ENCODE results near the gene ITPR1.
A peak's percentile ranks its signal among the peaks of the same experiment; 100 is the strongest.

ITPR1 gene

DNA sequence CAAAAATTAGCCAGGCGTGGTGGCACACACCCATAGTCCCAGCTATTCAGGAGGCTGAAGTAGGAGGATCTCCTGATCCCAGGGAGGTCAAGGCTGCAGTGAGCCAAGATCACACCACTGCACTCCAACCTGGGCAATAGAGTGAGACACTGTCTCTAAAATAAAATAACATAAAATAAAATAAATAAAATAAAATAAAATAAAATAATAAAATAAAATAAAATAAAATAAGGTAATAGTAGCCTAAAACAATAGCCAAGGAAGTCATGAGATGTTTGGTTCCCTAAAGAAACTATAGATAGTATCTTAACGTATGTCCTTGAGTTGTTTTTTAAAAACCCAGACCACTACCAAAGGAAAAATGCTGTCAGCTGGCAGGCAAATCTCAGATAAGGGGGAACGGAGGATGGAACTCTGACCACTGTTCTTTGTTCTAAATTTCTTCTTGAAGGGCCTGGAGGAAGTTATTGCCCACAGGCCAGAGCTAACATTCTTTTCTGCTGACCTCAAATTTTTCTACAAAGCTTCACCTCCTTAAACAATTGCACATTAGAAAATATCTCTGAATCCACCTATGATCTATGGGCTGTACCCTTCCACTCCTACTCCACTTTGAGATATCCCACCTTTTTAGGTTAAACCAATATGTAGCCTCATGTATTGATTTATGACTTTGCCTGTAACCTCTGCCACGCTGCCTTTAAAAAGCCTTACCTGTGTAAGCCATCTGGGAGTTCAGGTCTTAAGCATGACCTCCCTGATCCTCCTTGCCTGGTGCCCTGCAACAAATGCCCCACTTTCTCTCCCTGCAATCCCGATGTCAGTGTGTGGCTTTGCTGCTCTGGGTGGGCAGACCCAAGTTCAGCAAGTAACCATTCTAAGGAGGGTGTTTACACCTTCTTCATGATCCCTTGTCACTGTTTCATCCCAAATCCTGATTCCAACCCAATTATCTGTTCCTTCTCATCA lies 359.9 kb downstream of the ITPR1 start:
- TF ChIP-seq, protein P1, sequence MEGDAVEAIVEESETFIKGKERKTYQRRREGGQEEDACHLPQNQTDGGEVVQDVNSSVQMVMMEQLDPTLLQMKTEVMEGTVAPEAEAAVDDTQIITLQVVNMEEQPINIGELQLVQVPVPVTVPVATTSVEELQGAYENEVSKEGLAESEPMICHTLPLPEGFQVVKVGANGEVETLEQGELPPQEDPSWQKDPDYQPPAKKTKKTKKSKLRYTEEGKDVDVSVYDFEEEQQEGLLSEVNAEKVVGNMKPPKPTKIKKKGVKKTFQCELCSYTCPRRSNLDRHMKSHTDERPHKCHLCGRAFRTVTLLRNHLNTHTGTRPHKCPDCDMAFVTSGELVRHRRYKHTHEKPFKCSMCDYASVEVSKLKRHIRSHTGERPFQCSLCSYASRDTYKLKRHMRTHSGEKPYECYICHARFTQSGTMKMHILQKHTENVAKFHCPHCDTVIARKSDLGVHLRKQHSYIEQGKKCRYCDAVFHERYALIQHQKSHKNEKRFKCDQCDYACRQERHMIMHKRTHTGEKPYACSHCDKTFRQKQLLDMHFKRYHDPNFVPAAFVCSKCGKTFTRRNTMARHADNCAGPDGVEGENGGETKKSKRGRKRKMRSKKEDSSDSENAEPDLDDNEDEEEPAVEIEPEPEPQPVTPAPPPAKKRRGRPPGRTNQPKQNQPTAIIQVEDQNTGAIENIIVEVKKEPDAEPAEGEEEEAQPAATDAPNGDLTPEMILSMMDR (IDR thresholded peaks at IDR 0.05; ENCODE audit: low read depth, low read length): no peak
- H3K4me3 ChIP-seq (replicated peaks in 1 of 2; ENCODE audit: low read depth in 2 of 2, low read length in 2 of 2): no peak overlapping the region
- DNase-seq (ENCODE audit: low read depth in 2 of 2): peak; percentile 64 to 67

DNA sequence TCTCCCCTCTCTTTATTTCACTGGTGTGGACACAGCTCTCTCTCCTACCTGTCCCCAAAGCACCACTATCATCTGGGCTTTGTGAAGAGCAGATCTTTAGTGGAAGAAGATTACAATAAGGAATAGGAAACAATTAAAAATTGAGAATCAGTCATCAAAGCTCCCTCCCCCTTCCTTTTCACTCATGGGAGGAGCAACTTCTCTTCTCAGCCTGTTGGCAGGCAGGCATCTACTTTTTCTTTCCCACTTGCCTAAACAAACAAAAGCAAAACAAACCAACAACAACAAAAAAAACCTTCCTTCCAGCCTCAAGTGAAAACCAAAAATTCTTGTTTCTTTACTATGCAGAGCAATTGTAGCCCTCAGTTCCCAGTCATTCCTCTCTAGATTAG lies 360.6 kb downstream of the ITPR1 start:
- peak in 1 of 2 donors; percentile 43 for DNase-seq (ENCODE audit: low read depth in 2 of 2)
- TF ChIP-seq, protein P1 (IDR thresholded peaks at IDR 0.05; ENCODE audit: low read depth, low read length): no peak
- no peak overlapping the region for H3K4me3 ChIP-seq (replicated peaks in 1 of 2; ENCODE audit: low read depth in 2 of 2, low read length in 2 of 2)

DNA sequence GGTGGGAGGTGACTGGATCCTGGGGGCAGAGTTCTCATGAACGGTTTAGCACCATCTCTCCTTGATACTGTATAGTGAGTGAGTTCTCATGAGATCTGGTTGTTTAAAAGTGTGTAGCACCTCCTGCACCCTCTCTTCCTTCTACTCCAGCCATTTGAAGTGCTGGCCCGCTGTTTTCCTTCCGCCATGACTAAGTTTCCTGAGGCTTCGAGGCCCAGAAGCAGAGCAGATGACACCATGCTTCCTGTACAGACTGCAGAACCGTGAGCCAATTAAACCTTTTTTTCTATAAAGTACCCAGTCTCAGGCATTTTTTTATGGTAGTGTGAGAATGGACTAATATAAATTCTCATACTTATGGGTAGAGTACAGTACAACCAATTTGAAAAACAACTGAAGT lies 362.5 kb downstream of the ITPR1 start:
- TF ChIP-seq, protein P1 (IDR thresholded peaks at IDR 0.05; ENCODE audit: low read depth, low read length): no peak
- peak in 1 of 2 donors; percentile 18 for DNase-seq (ENCODE audit: low read depth in 2 of 2)
- H3K4me3 ChIP-seq (replicated peaks in 1 of 2; ENCODE audit: low read depth in 2 of 2, low read length in 2 of 2): no peak overlapping the region

DNA sequence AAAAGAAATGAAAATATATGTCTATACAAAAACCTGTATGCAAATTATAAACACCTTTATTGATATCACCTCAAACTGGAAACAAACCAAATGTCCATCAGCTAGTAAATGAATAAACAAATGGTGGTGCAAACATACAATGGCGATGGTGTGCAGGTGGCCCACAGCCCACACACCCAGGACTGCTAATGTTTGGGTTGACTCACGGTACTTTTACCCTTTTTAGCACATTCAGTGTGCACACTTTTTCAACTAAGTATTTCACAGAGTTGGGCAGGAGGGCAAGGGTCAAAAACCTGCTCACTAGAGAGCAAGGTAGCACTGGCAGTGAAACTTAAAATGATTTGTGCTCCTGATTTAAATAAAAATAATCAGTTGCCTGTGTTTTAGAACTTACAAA lies 363.0 kb downstream of the ITPR1 start:
- no peak for DNase-seq (ENCODE audit: low read depth in 2 of 2)
- no peak overlapping the region for H3K4me3 ChIP-seq (replicated peaks in 1 of 2; ENCODE audit: low read depth in 2 of 2, low read length in 2 of 2)
- TF ChIP-seq, protein P1 (IDR thresholded peaks at IDR 0.05; ENCODE audit: low read depth, low read length): no peak

DNA sequence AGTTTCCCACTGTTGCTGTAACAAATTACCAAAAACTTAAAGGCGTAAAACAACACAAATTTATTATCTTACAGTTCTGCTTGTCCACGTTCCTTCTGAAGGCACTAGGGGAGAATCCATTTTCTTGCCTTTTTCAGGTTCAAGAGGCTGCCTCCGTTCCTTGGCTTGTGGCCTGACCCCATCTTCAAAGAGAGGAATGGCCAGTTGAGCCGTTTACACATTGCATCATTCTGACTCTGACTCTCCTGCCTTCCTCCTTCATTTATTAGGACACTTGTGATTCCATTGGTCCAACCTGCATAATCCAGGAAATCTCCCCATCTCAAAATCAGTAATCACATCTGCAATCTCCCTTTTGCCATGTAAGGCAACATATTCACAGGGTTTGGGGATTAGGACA lies 363.4 kb downstream of the ITPR1 start:
- TF ChIP-seq, protein P1 (IDR thresholded peaks at IDR 0.05; ENCODE audit: low read depth, low read length): no peak
- DNase-seq (ENCODE audit: low read depth in 2 of 2): no peak
- H3K4me3 ChIP-seq (replicated peaks in 1 of 2; ENCODE audit: low read depth in 2 of 2, low read length in 2 of 2): no peak overlapping the region

DNA sequence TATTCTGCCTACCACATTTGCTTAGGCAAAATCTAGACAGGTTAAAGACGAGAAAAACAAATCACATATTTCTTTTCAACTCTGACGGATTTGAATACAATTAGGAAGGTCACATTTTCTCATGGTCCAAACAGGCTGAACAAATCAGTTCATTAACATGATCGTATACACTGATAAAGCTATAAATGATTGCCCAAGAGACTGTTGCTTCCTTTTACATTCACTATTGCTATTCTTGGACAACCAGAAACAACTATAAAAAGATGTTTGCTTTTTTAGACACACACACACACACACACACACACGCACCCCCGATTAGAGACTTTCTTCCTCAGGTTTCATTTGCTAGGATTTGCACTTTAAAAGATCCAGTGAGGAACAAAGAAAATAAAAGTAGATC lies 363.8 kb downstream of the ITPR1 start:
- DNase-seq (ENCODE audit: low read depth in 2 of 2): no peak
- H3K4me3 ChIP-seq (replicated peaks in 1 of 2; ENCODE audit: low read depth in 2 of 2, low read length in 2 of 2): no peak overlapping the region
- TF ChIP-seq, protein P1 (IDR thresholded peaks at IDR 0.05; ENCODE audit: low read depth, low read length): no peak

Data from cardiac fibroblast (primary cell).